Brain microvascular endothelial cell (primary cell): Measurements from ENCODE around the gene KRT2.

Experiments
- DNase-seq: peaks from one replicate; pipeline ENCODE4 v3.0.0-alpha.2; 2020
- H3K27ac ChIP-seq: fragments of 250-450 bp; sonication (Bioruptor Pico); 2 replicates; pipeline ENCODE4 v1.5.1; 2020; ENCODE audit warnings: mild to moderate bottlenecking, moderate library complexity
- H3K27me3 ChIP-seq: fragments of 250-450 bp; sonication (Bioruptor Pico); replicated peaks from 2 replicates; pipeline ENCODE4 v1.5.1; 2020; ENCODE audit warnings: mild to moderate bottlenecking
- H3K36me3 ChIP-seq: fragments of 250-450 bp; sonication (Bioruptor Pico); replicated peaks from 2 replicates; pipeline ENCODE4 v1.5.1; 2020; ENCODE audit warnings: mild to moderate bottlenecking
- H3K4me3 ChIP-seq: 2 replicates; pipeline ENCODE4 v1.5.1; 2011; ENCODE audit warnings: low read depth, mild to moderate bottlenecking, control low read depth, low read length, moderate library complexity
- CTCF ChIP-seq: IDR thresholded peaks from 2 replicates; pipeline ENCODE4 v1.5.1; 2011; ENCODE audit warnings: low read depth, mild to moderate bottlenecking, moderate library complexity, low read length, control low read depth, inconsistent platforms; ENCODE audit errors: missing control alignments
- in situ Hi-C: cut with HindIII; loops from 2 replicates; pipeline ENCODE4 v1.10.0; 2017; ENCODE audit warnings: low sequenced_read_pairs, low pct_ligation_motif_present

Gene KRT2

DNA sequence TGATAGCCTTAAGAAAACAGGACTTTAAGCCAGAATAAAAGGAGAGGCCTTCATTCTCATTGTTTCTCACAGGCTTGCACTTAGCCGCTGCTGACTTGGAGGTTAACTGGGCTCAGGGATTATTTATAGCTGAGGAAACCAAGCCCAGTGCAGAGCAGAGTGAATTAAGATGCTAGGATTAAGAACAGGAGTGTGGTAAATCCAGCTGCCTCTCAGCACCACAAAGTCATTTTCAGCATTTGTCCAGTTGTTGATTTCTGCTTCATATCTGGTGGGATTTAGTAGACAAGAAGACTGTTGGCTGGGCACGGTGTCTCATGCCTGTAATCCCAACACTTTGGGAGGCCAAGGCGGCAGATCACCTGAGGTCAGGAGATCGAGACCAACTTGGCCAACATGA is 19.4 kb downstream of the KRT2 start:
- H3K27me3 ChIP-seq, result peaks cover 3% of the 10 kb centered on the region
- in situ Hi-C loops, result loop anchor here (25.0 kb wide), 1 partner anchor 230 kb away; no protein-coding TSS in a partner anchor
- H3K27ac ChIP-seq, result no peak overlapping the region

DNA sequence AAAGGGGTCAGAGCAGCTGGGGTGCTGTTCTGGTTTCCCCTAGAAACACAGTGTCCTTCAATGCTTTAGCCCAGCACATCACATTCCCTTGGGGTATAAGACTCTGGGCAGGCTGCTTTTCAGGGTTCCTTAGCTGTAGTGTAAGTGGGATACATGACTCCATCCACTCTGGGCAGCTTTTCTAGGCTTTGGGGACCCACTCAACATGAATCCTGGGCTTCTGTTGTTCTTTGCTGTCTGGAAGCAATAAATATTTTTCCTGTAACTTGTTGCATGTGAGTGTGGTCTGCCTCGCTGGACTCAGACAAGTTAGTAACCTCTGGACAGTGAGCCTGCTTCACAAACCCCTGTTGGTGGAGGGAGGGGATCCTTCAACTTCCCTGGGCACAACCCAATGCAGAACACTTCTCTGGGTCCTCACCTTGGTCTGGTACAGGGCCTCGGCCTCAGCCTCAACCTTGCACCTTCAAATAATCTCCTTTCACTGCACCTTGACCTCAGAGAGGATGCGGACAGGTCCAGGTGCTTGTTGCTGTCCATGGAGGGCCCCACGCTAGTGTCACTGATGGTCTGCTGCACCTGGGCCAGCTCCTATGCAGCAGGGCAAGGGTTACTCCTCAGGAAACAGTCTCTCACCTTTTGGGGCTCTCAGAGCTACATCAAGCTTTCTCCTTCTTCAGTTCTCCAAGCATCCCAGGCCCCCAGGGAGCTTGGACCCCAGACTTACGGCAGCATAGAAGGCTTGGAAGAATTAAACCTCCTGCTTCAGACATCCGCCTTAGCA is 20.1 kb downstream of the KRT2 start:
- H3K27ac ChIP-seq, result no peak overlapping the region
- peaks cover 6% of the 10 kb centered on the region for H3K27me3 ChIP-seq

More for the DNA sequence above, 19.4 kb downstream of the KRT2 start:
- no peak for DNase-seq
- H3K4me3 ChIP-seq, result no peak overlapping the region
- no peak for TF ChIP-seq CTCF
- no peaks in the 10 kb centered on the region for H3K36me3 ChIP-seq

DNA sequence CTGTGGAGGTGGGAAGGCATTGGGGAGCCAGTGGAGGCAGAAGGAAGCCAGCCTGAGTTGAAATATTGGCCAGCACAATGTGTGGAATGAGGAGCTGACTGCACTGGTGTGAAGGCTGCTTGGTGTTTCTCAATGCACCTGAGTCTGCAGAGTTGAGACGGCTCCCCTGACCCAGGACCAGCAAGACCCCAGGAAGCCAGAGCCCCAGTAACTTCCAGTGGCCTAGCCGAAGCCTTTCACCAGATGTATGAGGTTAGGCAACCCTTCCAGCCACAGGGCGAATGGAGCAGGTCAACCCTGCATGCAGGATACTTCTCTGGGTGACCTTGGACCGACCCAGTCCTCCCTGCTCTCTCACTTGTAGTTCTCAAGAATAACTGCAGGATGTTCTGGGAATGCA is 20.7 kb downstream of the KRT2 start:
- no peak overlapping the region for H3K27ac ChIP-seq
- H3K27me3 ChIP-seq, result peaks cover 6% of the 10 kb centered on the region
- H3K36me3 ChIP-seq, result no peaks in the 10 kb centered on the region
- DNase-seq, result no peak
- in situ Hi-C loops, result loop anchor here (25.0 kb wide), 1 partner anchor 231 kb away; no protein-coding TSS in a partner anchor
- no peak for TF ChIP-seq CTCF
- H3K4me3 ChIP-seq, result no peak overlapping the region

More for the DNA sequence above, 20.1 kb downstream of the KRT2 start:
- H3K4me3 ChIP-seq, result no peak overlapping the region
- DNase-seq, result no peak
- in situ Hi-C loops, result loop anchor here (25.0 kb wide), 1 partner anchor 230 kb away; no protein-coding TSS in a partner anchor
- no peaks in the 10 kb centered on the region for H3K36me3 ChIP-seq
- TF ChIP-seq CTCF, result no peak

GRCh38 chr12:52630599-52631200 is 21.3 kb downstream of the KRT2 start:
- Histone ChIP-seq H3K36me3 (no peaks in the 10 kb centered on the region), H3K27ac (no peak overlapping the region), H3K27me3 (peaks cover 6% of the 10 kb centered on the region), H3K4me3 (no peak overlapping the region)
- no peak for TF ChIP-seq CTCF
- in situ Hi-C loops, result loop anchor here (25.0 kb wide), 1 partner anchor 232 kb away; no protein-coding TSS in a partner anchor
- DNase-seq, result no peak

- Histone ChIP-seq H3K36me3 (no peaks in the 10 kb centered on the region), H3K27ac (no peak overlapping the region), H3K4me3 (no peak overlapping the region), H3K27me3 (peaks cover 6% of the 10 kb centered on the region)
- no peak for DNase-seq
- TF ChIP-seq CTCF, result no peak
- in situ Hi-C loops, result loop anchor here (25.0 kb wide), 1 partner anchor 232 kb away; no protein-coding TSS in a partner anchor
Measured at GRCh38 chr12:52630008-52630500, 22.0 kb downstream of the KRT2 start.
